ENCODE measurements around the gene STARD3NL. TPM values are rescaled to one million over a fixed set of nuclear protein-coding genes. Genes with fewer than 3 reads are reported as not detected.

STARD3NL gene
- total RNA-seq, 1 experiment from 2014 or later = 30.6 TPM

- DNase-seq (ENCODE audit: low spot score) = no peak
- TF ChIP-seq TP53 (CRISPR knock-in tag; IDR thresholded peaks at IDR 0.05) (no peak), E2F4 (CRISPR knock-in tag; IDR thresholded peaks at IDR 0.05; ENCODE audit: borderline replicate concordance, low read depth) (no peak), ZNF317 (CRISPR knock-in tag; IDR thresholded peaks at IDR 0.05; ENCODE audit: borderline replicate concordance, low read depth) (no peak), NFYB (CRISPR knock-in tag; conservative IDR thresholded peaks at IDR 0.05; ENCODE audit: low read depth) (no peak), FOXP4 (CRISPR knock-in tag; IDR thresholded peaks at IDR 0.05) (no peak), MXD4 (CRISPR knock-in tag; IDR thresholded peaks at IDR 0.05; ENCODE audit: borderline replicate concordance) (no peak), ZNF219 (CRISPR knock-in tag; IDR thresholded peaks at IDR 0.05; ENCODE audit: borderline replicate concordance) (no peak), RORB (CRISPR knock-in tag; IDR thresholded peaks at IDR 0.05) (no peak), NFATC4 (CRISPR knock-in tag; IDR thresholded peaks at IDR 0.05) (no peak), FOXJ3 (CRISPR knock-in tag; IDR thresholded peaks at IDR 0.05; ENCODE audit: borderline replicate concordance) (no peak), SP1 (CRISPR knock-in tag; conservative IDR thresholded peaks at IDR 0.05) (no peak), CREB1 (CRISPR knock-in tag; IDR thresholded peaks at IDR 0.05) (no peak), GABPB1 (CRISPR knock-in tag; IDR thresholded peaks at IDR 0.05) (no peak)
- TF ChIP-seq, protein P1, sequence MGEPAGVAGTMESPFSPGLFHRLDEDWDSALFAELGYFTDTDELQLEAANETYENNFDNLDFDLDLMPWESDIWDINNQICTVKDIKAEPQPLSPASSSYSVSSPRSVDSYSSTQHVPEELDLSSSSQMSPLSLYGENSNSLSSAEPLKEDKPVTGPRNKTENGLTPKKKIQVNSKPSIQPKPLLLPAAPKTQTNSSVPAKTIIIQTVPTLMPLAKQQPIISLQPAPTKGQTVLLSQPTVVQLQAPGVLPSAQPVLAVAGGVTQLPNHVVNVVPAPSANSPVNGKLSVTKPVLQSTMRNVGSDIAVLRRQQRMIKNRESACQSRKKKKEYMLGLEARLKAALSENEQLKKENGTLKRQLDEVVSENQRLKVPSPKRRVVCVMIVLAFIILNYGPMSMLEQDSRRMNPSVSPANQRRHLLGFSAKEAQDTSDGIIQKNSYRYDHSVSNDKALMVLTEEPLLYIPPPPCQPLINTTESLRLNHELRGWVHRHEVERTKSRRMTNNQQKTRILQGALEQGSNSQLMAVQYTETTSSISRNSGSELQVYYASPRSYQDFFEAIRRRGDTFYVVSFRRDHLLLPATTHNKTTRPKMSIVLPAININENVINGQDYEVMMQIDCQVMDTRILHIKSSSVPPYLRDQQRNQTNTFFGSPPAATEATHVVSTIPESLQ (CRISPR knock-in tag; IDR thresholded peaks at IDR 0.05) = no peak
- TF ChIP-seq, protein P2, sequence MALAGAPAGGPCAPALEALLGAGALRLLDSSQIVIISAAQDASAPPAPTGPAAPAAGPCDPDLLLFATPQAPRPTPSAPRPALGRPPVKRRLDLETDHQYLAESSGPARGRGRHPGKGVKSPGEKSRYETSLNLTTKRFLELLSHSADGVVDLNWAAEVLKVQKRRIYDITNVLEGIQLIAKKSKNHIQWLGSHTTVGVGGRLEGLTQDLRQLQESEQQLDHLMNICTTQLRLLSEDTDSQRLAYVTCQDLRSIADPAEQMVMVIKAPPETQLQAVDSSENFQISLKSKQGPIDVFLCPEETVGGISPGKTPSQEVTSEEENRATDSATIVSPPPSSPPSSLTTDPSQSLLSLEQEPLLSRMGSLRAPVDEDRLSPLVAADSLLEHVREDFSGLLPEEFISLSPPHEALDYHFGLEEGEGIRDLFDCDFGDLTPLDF (CRISPR knock-in tag; IDR thresholded peaks at IDR 0.05) = no peak
- no peaks in the 10 kb centered on the region; the same call in 1 of the 2 replicates for H3K27me3 Mint-ChIP-seq (ENCODE audit: low read depth)
- no peak overlapping the region for H3K27ac Mint-ChIP-seq
- ChIA-PET CTCF (interaction anchor here (0.9 to 1.2 kb wide), 3 partner anchors 123 to 287 kb away, joined by 3 read pairs; partner anchors contain the start of gene EPDR1), POLR2A (no interaction called here)
- H3K4me3 Mint-ChIP-seq = no peak overlapping the region
- peaks cover 10% of the 10 kb centered on the region for H3K4me1 Mint-ChIP-seq
- ATAC-seq = no peak
- no peaks in the 10 kb centered on the region for H3K9me3 Mint-ChIP-seq
- H3K36me3 Mint-ChIP-seq = peaks cover 6% of the 10 kb centered on the region
Measured at GRCh38 chr7:38207843-38208242, 29.8 kb downstream of the STARD3NL start.

DNA sequence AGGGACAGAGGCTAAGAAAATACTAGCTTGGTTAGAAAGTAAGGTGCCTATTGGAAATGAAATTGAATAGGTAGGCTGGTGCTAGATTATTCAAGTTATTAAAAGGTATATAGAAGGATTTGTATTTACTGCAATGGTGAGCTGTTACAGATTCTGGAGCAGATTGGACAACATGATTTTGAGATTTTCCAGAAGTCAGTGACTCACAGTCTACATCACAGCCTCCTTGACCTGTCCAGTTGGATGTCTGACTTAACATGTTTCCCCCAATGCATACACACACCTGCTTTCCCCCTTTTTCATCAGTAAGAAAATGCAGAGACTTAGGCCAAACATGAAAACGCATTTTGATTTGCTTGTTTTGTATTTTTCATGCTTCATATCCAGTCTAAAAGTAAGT is 33.4 kb downstream of the STARD3NL start:
- Mint-ChIP-seq H3K27ac (no peak overlapping the region), H3K4me1 (peaks cover 41% of the 10 kb centered on the region), H3K36me3 (peaks cover 5% of the 10 kb centered on the region; the same call in 1 of the 2 replicates), H3K9me3 (no peaks in the 10 kb centered on the region), H3K4me3 (no peak overlapping the region), H3K27me3 (ENCODE audit: low read depth) (no peaks in the 10 kb centered on the region; the same call in 1 of the 2 replicates)
- ATAC-seq = no peak
- DNase-seq (ENCODE audit: low spot score) = no peak
- ChIA-PET CTCF (interaction anchor here (0.9 to 2.7 kb wide), 5 partner anchors 11 to 163 kb away, joined by 3 to 15 read pairs (median 10); no protein-coding TSS in a partner anchor), POLR2A (no interaction called here)
- TF ChIP-seq, protein P3, sequence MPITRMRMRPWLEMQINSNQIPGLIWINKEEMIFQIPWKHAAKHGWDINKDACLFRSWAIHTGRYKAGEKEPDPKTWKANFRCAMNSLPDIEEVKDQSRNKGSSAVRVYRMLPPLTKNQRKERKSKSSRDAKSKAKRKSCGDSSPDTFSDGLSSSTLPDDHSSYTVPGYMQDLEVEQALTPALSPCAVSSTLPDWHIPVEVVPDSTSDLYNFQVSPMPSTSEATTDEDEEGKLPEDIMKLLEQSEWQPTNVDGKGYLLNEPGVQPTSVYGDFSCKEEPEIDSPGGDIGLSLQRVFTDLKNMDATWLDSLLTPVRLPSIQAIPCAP (CRISPR knock-in tag; IDR thresholded peaks at IDR 0.05) = no peak
- no peak for TF ChIP-seq PRDM15 (CRISPR knock-in tag; IDR thresholded peaks at IDR 0.05)
